MCF 10A (cell line): Measurements from ENCODE around the gene LEPR. TPM values are rescaled to one million over a fixed set of nuclear protein-coding genes. Genes with fewer than 3 reads are reported as not detected.
"Not testable (repeated sequence)": the region's sequence is repeated elsewhere in the genome, so short reads cannot be mapped to it uniquely, and the experiment has no call there.

ENCODE experiments used
- BruUV-seq: library from RNA; stranded (reverse); fragments of 400-500 nt; replicated peaks from 2 replicates; lab custom pipeline; 2021; lab: Mats Ljungman, UMichigan
- CTCF ChIA-PET: fragments of 300-600 bp; sonication (Branson Sonifier 250); formaldehyde crosslinking; extraction: SDS; loops from one replicate; lab custom pipeline; 2021; ENCODE audit warnings: antibody characterized with exemption, inconsistent platforms; lab: Yijun Ruan, JAX
- POLR2A ChIA-PET: fragments of 300-600, 350-650 bp; sonication (Branson Sonifier 250); formaldehyde crosslinking; extraction: SDS; loops from one replicate; lab custom pipeline; 2020; ENCODE audit warnings: antibody characterized with exemption, inconsistent platforms; lab: Yijun Ruan, JAX
- DNase-seq: peaks from one replicate; pipeline ENCODE4 v3.0.0-alpha.2; 2018; ENCODE audit not compliant: unreplicated experiment
- H3K27ac Mint-ChIP-seq: one replicate; pipeline ENCODE4 v1.8.0; 2022; ENCODE audit warnings: mild to moderate bottlenecking, low read depth, mixed read lengths; ENCODE audit not compliant: unreplicated experiment
- H3K27me3 Mint-ChIP-seq: one replicate; pipeline ENCODE4 v1.8.0; 2022; ENCODE audit warnings: mixed read lengths; ENCODE audit not compliant: insufficient read depth, unreplicated experiment
- H3K36me3 Mint-ChIP-seq: one replicate; pipeline ENCODE4 v1.8.0; 2022; ENCODE audit warnings: mild to moderate bottlenecking, moderate library complexity, mixed read lengths; ENCODE audit not compliant: insufficient read depth, unreplicated experiment
- H3K4me1 Mint-ChIP-seq: one replicate; pipeline ENCODE4 v1.8.0; 2022; ENCODE audit warnings: mixed read lengths; ENCODE audit not compliant: insufficient read depth, unreplicated experiment
- H3K4me3 Mint-ChIP-seq: one replicate; pipeline ENCODE4 v1.8.0; 2022; ENCODE audit warnings: mild to moderate bottlenecking, moderate library complexity, mixed read lengths; ENCODE audit not compliant: unreplicated experiment
- H3K9me3 Mint-ChIP-seq: one replicate; pipeline ENCODE4 v1.8.0; 2022; ENCODE audit warnings: mixed read lengths; ENCODE audit not compliant: unreplicated experiment
- CTCF ChIP-seq: fragments of 200-600 bp; IDR thresholded peaks from one replicate; pipeline ENCODE4 v1.8.0; 2022; ENCODE audit warnings: antibody characterized with exemption, mild to moderate bottlenecking; ENCODE audit not compliant: unreplicated experiment
- intact Hi-C: fragments of 100-400 bp; cut with micrococcal nuclease; formaldehyde crosslinking; loops from 2 replicates; pipeline ENCODE4 v1.14.1; 2022
- total RNA-seq: library from RNA; stranded (reverse); gene quantifications from 2 replicates; pipeline ENCODE4 v1.2.3, GENCODE V29; 2022

Gene LEPR
- total RNA-seq, 1 experiment from 2014 or later: 16.6 TPM

GRCh38 chr1:65449214-65449823, 28.9 kb downstream of the LEPR start:
- no peak for TF ChIP-seq CTCF
- Mint-ChIP-seq H3K9me3 (no peaks in the 10 kb centered on the region), H3K4me1 (no peaks in the 10 kb centered on the region), H3K27me3 (no peaks in the 10 kb centered on the region), H3K27ac (no peak overlapping the region), H3K36me3 (peaks cover 4% of the 10 kb centered on the region), H3K4me3 (no peak overlapping the region)
- intact Hi-C loops: no loop called here
- CTCF ChIA-PET: interaction anchor here (0.6 to 1.6 kb wide), 7 partner anchors 10 to 416 kb away, joined by 3 to 21 read pairs (median 5); no protein-coding TSS in a partner anchor
- no peak for DNase-seq
- BruUV-seq: no TSS peak
- POLR2A ChIA-PET: no interaction called here

GRCh38 chr1:65455678-65456077, 35.2 kb downstream of the LEPR start:
- H3K36me3 Mint-ChIP-seq, DNase-seq, H3K4me3 Mint-ChIP-seq, CTCF ChIA-PET, H3K27ac Mint-ChIP-seq, H3K9me3 Mint-ChIP-seq, POLR2A ChIA-PET, intact Hi-C loops, BruUV-seq, H3K27me3 Mint-ChIP-seq: not testable (repeated sequence)
- H3K4me1 Mint-ChIP-seq: peaks cover 16% of the 10 kb centered on the region

- ChIA-PET POLR2A (no interaction called here), CTCF (no interaction called here)
- intact Hi-C loops: no loop called here
- no peak for DNase-seq
- Mint-ChIP-seq H3K9me3 (no peaks in the 10 kb centered on the region), H3K4me1 (peaks cover 16% of the 10 kb centered on the region), H3K27me3 (no peaks in the 10 kb centered on the region), H3K4me3 (no peak overlapping the region), H3K36me3 (no peaks in the 10 kb centered on the region), H3K27ac (no peak overlapping the region)
- no peak for TF ChIP-seq CTCF
- no TSS peak for BruUV-seq
Measured at GRCh38 chr1:65456481-65456880, 36.0 kb downstream of the LEPR start.

GRCh38 chr1:65457868-65458267, 37.4 kb downstream of the LEPR start:
- intact Hi-C loops: no loop called here
- ChIA-PET CTCF (interaction anchor here (0.6 to 3.4 kb wide), 13 partner anchors 11 to 265 kb away, joined by 3 to 46 read pairs (median 12); partner anchors contain the start of gene DNAJC6), POLR2A (interaction anchor here (0.8 to 2.5 kb wide), 5 partner anchors 12 to 222 kb away, joined by 3 to 12 read pairs (median 6); partner anchors contain the start of genes LEPR and LEPROT)
- TF ChIP-seq CTCF: no peak
- no peak overlapping the region for H3K4me3 Mint-ChIP-seq
- H3K27me3 Mint-ChIP-seq: no peaks in the 10 kb centered on the region
- no peak overlapping the region for H3K27ac Mint-ChIP-seq
- peaks cover 16% of the 10 kb centered on the region for H3K4me1 Mint-ChIP-seq
- DNase-seq: no peak
- H3K9me3 Mint-ChIP-seq: no peaks in the 10 kb centered on the region
- BruUV-seq: no TSS peak
- no peaks in the 10 kb centered on the region for H3K36me3 Mint-ChIP-seq
